Transverse colon (tissue), 3 donors: ENCODE data around the gene LKAAEAR1.

Experiments used
- POLR2A ChIP-seq: fragments of 450-650 bp; IDR thresholded peaks from one replicate; pipeline ENCODE4 v1.6.1; 2016; ENCODE audit warnings: antibody characterized with exemption, mild to moderate bottlenecking, moderate library complexity
- POLR2AphosphoS5 ChIP-seq, 3 donors: sonication (generic); formaldehyde crosslinking; IDR thresholded peaks; one replicate each; pipeline ENCODE4 v1.6.1; 2016; ENCODE audit warnings: antibody characterized with exemption in 3 of 3

GRCh38 chr20:64096535-64096934 is 12.3 kb upstream of the LKAAEAR1 start:
- TF ChIP-seq POLR2AphosphoS5 (IDR thresholded peaks at IDR 0.05) (no peak), POLR2A (no peak)
